Stimulated activated naive CD8-positive, alpha-beta T cell treated with anti-CD3 and anti-CD28 coated beads, Interleukin-15, amount 100 ng/mL, for 72 hours (primary cell): Measurements from ENCODE around the gene TMEM242.
"Not testable (repeated sequence)": the region's sequence is repeated elsewhere in the genome, so short reads cannot be mapped to it uniquely, and the experiment has no call there.

Source experiments
- ATAC-seq: fragments of 150-1000 bp; cut with Tn5 transposase; 2 replicates; pipeline ENCODE4 v1.10.0; 2021; ENCODE audit warnings: mild to moderate bottlenecking, moderate library complexity
- DNase-seq, 2 donors: peaks; one replicate each; pipeline ENCODE4 v3.0.0; 2021 to 2022
- H3K27ac Mint-ChIP-seq, 2 donors: one replicate each; pipeline ENCODE4 v1.8.0; 2022; ENCODE audit warnings: mild to moderate bottlenecking in 2 of 2, mixed read lengths in 2 of 2, moderate library complexity in 2 of 2
- H3K27me3 Mint-ChIP-seq: one replicate; pipeline ENCODE4 v1.8.0; 2022; ENCODE audit warnings: mixed read lengths
- H3K4me1 Mint-ChIP-seq: one replicate; pipeline ENCODE4 v1.8.0; 2022; ENCODE audit warnings: mild to moderate bottlenecking, mixed read lengths
- H3K4me3 Mint-ChIP-seq, 2 donors: one replicate each; pipeline ENCODE4 v1.8.0; 2022; ENCODE audit warnings: mild to moderate bottlenecking in 2 of 2, mixed read lengths in 2 of 2, moderate library complexity in 1 of 2
- H3K9me3 Mint-ChIP-seq, 2 donors: one replicate each; pipeline ENCODE4 v1.8.0; 2022; ENCODE audit warnings: mixed read lengths in 2 of 2

TMEM242 gene

DNA sequence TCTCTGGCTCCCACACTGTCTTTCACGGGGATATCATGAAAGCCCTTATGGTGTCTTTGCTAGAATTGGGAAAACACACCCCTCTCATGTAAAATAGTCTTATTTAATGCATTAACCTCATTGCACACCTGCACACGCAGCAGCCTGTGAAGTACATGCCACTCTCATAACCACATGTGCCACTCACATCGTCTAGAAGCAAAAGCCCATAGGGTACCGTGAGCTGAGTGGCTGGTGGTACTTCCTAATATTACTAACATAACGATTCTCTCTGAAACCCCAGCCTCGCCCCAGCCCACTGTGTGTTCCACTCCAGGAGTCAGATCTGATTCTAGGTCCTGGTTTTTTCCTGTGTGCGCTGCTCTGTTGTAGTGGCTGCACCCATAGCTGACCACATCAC is 9.5 kb upstream of the TMEM242 start:
- Mint-ChIP-seq H3K4me1 (no peaks in the 10 kb centered on the region), H3K27ac (no peak overlapping the region), H3K4me3 (no peak overlapping the region), H3K9me3 (no peaks in the 10 kb centered on the region), H3K27me3 (peaks cover 63% of the 10 kb centered on the region)
- DNase-seq, result no peak
- no peak for ATAC-seq

- ATAC-seq (no peak), DNase-seq (no peak)
- no peak overlapping the region for H3K27ac Mint-ChIP-seq
- peaks cover 14% of the 10 kb centered on the region for H3K4me1 Mint-ChIP-seq
- no peaks in the 10 kb centered on the region for H3K9me3 Mint-ChIP-seq
- no peak overlapping the region for H3K4me3 Mint-ChIP-seq
- H3K27me3 Mint-ChIP-seq, result peaks cover 71% of the 10 kb centered on the region
Measured at GRCh38 chr6:157330831-157331230, 7.5 kb upstream of the TMEM242 start.

- no peak overlapping the region for H3K27ac Mint-ChIP-seq
- no peak overlapping the region for H3K4me3 Mint-ChIP-seq
- peaks cover 71% of the 10 kb centered on the region for H3K27me3 Mint-ChIP-seq
- peaks cover 24% of the 10 kb centered on the region for H3K4me1 Mint-ChIP-seq
- DNase-seq, result no peak
- ATAC-seq, result no peak
- H3K9me3 Mint-ChIP-seq, result no peaks in the 10 kb centered on the region
Measured at GRCh38 chr6:157329829-157330228, 6.5 kb upstream of the TMEM242 start.

DNA sequence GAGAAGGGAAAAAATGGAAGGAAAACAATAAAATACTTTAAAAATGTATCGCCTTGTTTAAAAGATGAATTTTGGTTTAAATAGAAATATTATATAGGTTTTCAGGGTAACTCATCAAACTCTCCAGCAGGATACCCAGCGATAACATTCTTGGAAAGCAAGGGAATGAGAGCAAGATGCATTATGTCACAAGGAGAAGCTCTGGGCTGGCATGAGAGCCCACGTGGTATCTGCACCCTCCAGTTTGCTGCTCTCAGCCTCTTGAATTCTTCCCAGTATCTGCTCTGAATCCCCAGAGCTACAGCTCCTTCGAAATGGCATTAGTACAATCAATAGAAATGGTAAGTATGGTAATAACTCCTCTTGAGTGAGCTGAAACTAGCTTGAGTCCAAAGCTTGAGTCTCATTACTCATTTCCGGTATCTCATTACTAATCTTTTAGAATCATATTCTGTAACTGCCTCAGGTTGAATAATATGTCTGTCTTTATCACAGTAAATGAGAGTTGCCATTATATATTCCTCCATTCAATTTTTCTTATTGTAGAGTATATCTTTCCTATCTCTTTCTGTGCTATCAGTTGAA is 4.9 kb upstream of the TMEM242 start:
- peaks cover 61% of the 10 kb centered on the region for H3K27me3 Mint-ChIP-seq
- ATAC-seq (no peak), DNase-seq (no peak)
- no peak overlapping the region for H3K27ac Mint-ChIP-seq
- no peak overlapping the region for H3K4me3 Mint-ChIP-seq
- H3K4me1 Mint-ChIP-seq, result peaks cover 35% of the 10 kb centered on the region
- no peaks in the 10 kb centered on the region for H3K9me3 Mint-ChIP-seq

DNA sequence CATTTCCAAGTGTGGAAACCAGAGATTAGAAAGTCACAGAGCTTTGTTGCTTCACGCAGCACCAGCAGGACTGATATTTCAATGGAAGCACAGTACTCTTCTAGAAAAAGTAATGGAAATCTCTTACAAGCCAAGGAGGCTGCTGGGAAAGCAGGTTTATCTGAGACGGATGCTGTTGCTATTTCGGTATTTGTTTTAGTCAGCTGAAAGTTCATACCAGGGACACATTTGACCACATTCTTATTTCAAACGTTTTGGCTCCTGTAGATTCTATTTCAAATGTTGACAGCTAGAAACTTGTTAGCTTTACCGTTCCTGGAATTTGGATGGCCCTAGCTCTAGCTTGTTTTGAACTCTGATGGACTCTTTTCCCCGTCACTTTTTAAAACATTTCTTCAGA is 3.7 kb upstream of the TMEM242 start:
- Mint-ChIP-seq H3K4me3 (no peak overlapping the region), H3K27me3 (peaks cover 52% of the 10 kb centered on the region), H3K27ac (no peak overlapping the region), H3K9me3 (no peaks in the 10 kb centered on the region), H3K4me1 (peaks cover 47% of the 10 kb centered on the region)
- DNase-seq, result no peak
- no peak for ATAC-seq

GRCh38 chr6:157325069-157325805 is 1.9 kb upstream of the TMEM242 start:
- Mint-ChIP-seq H3K9me3 (no peaks in the 10 kb centered on the region), H3K4me1 (peaks cover 47% of the 10 kb centered on the region), H3K27me3 (peaks cover 50% of the 10 kb centered on the region), H3K27ac (no peak overlapping the region), H3K4me3 (no peak overlapping the region)
- no peak for ATAC-seq
- DNase-seq, result no peak

- Mint-ChIP-seq H3K9me3 (no peaks in the 10 kb centered on the region), H3K4me3 (peak overlapping the region; percentile 85 to 93), H3K27ac (peak overlapping the region; percentile 96 to 98), H3K4me1 (peaks cover 47% of the 10 kb centered on the region), H3K27me3 (peaks cover 39% of the 10 kb centered on the region)
- peak; percentile 32 for DNase-seq
- ATAC-seq, result peak; percentile 24
Measured at GRCh38 chr6:157323966-157324300, 614 bp upstream of the TMEM242 start.

GRCh38 chr6:157322792-157323254 is 496 bp downstream of the TMEM242 start:
- Mint-ChIP-seq H3K27ac (peak overlapping the region; percentile 96 to 98), H3K27me3 (peaks cover 31% of the 10 kb centered on the region), H3K9me3 (no peaks in the 10 kb centered on the region), H3K4me1 (peaks cover 47% of the 10 kb centered on the region), H3K4me3 (peak overlapping the region; percentile 85 to 93)
- no peak for DNase-seq
- ATAC-seq, result no peak

DNA sequence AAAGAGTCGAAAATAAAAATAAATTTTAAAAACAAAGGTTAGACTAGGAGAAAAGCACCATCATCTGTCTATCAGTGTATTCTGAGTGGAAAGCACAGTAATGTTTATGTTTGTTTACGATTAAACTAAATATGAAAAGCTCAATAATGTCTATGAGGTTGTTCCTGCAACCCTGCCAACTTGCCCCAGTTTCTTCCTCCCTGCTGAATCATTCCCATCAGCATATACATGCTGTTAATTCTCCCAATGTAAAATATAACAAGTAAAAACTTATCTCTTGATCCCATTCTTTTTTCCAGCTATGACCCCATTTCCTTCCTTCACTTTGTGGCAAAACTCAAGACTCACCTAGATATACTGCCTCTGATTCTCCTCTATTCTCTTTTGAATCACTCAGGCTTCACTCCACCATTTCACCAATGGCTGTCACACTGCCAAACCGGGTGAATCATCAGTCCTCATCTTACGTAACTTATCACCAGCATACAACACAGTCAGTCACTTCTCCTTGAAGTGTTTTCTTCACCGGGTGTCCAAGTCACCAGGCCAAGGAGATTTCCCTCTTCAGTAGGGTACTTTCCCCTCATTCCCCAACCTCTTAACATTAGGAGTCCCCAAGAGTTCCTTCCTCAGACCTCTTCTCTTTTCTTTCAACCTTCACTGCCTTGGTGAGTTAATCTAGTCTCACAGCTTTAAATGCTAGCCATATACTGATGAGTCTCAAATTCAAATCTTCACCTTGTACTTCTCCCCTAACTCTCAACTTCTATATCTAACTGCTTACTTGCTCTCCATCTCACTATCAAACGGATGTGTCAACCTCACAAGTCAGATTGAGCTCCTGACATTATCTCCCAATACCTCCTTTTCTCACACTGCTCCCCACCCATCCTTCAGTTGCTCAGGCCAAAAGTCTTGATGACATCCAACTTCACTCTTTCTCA is 6.2 kb downstream of the TMEM242 start:
- peak; percentile 68 for ATAC-seq
- H3K27ac Mint-ChIP-seq, result peak overlapping the region; percentile 5 to 33
- no peaks in the 10 kb centered on the region for H3K9me3 Mint-ChIP-seq
- no peak for DNase-seq
- H3K4me3 Mint-ChIP-seq, result no peak overlapping the region
- H3K4me1 Mint-ChIP-seq, result peaks cover 11% of the 10 kb centered on the region
- H3K27me3 Mint-ChIP-seq, result no peaks in the 10 kb centered on the region

DNA sequence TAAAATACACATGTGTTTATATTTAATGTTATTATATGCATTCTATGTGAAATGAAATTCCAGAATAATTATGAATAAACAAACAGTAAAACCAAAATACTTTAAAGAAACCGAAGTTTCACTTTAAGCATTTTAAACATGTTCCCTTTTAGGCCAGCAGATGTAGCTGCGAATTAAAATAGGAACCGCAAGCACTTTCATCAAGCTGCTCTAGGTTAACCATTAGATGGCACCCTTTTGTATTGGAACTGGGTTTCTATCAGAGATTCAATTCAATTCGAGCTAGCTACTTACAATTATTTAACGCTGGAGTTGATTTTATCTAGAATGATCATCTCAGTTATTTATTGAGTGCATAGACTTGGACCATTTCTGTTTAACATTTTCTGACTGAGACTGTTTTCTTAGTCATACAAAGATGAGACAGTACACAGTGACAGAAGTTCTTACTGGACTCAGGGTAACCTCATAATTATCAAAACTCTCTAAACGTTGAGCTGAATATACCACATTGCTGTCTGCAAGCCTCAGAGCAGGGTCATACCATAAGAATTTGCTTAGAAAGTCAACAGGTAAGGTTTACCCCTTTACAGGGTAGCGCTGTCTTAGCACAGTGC is 8.5 kb downstream of the TMEM242 start:
- H3K4me3 Mint-ChIP-seq, result no peak overlapping the region
- no peak overlapping the region for H3K27ac Mint-ChIP-seq
- H3K27me3 Mint-ChIP-seq, result no peaks in the 10 kb centered on the region
- no peaks in the 10 kb centered on the region for H3K9me3 Mint-ChIP-seq
- H3K4me1 Mint-ChIP-seq, result peaks cover 10% of the 10 kb centered on the region
- DNase-seq, result peak in 1 of 2 donors; percentile 18
- ATAC-seq, result peak; percentile 88

GRCh38 chr6:157313531-157314467 is 9.5 kb downstream of the TMEM242 start:
- Mint-ChIP-seq H3K27ac (peak overlapping the region in 1 of 2 donors; percentile 27), H3K27me3 (no peaks in the 10 kb centered on the region), H3K9me3 (no peaks in the 10 kb centered on the region), H3K4me3 (no peak overlapping the region), H3K4me1 (peaks cover 10% of the 10 kb centered on the region)
- no peak for DNase-seq
- no peak for ATAC-seq

DNA sequence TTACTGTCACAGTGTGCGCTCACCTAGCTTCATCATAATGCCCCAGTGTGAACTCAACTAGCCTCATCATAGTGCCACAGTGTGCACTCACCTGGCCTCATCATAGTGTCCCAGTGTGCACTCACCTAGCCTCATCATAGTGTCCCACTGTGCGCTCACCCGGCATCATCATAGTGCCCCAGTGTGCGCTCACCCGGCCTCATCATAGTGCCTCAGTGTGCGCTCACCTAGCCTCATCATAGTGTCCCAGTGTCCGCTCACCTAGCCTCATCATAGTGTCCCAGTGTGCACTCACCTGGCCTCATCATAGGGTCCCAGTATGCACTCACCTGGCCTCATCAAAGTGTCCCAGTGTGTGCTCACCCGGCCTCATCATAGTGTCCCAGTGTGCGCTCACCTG is 10.6 kb downstream of the TMEM242 start:
- H3K27ac Mint-ChIP-seq, result no peak overlapping the region
- peaks cover 10% of the 10 kb centered on the region for H3K4me1 Mint-ChIP-seq
- DNase-seq, result no peak
- no peaks in the 10 kb centered on the region for H3K9me3 Mint-ChIP-seq
- ATAC-seq, result no peak
- no peak overlapping the region for H3K4me3 Mint-ChIP-seq
- no peaks in the 10 kb centered on the region for H3K27me3 Mint-ChIP-seq

GRCh38 chr6:157310693-157311092 is 12.6 kb downstream of the TMEM242 start:
- not testable (repeated sequence) for H3K4me3 Mint-ChIP-seq, H3K27ac Mint-ChIP-seq, H3K9me3 Mint-ChIP-seq, H3K4me1 Mint-ChIP-seq, ATAC-seq, DNase-seq, H3K27me3 Mint-ChIP-seq

DNA sequence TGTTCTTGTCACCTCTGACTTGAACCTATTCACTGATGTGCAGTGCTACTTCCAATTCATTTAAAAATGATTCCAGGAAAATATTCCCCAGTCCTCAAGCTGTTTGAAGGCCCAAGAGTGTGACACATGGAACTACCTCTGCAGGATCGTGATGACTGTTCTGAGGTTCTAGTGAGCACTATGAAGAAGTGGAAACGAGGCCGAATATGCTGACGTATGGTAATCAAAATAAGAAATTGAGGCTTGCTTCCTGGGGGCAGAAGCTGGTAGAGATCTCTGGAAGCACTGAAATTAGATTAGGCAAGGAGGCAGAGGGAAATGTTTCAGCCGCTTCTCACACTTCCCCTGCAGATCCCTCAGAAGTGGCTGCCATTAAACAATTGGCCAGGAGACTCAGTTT is 15.7 kb downstream of the TMEM242 start:
- Mint-ChIP-seq H3K27ac (no peak overlapping the region), H3K27me3 (no peaks in the 10 kb centered on the region), H3K4me3 (no peak overlapping the region), H3K4me1 (peaks cover 6% of the 10 kb centered on the region), H3K9me3 (no peaks in the 10 kb centered on the region)
- ATAC-seq (no peak), DNase-seq (no peak)
